SU-DHL-6 (cell line): ENCODE results near the gene ZNF514.

Experiments used
- H2AFZ ChIP-seq: fragments of 200-600 bp; sonication (generic); 2 replicates; pipeline ENCODE4 v1.6.1; 2014; ENCODE audit warnings: low read depth, mild to moderate bottlenecking, moderate library complexity, mixed read lengths, antibody characterized with exemption, low read length; ENCODE audit not compliant: severe bottlenecking
- H3F3A ChIP-seq: fragments of 200-600 bp; shearing (Covaris generic); 2 replicates; pipeline ENCODE4 v1.6.0; 2016; ENCODE audit warnings: antibody characterized with exemption, mild to moderate bottlenecking; ENCODE audit not compliant: insufficient read depth
- H3K27ac ChIP-seq: fragments of 200-600 bp; sonication (generic); 2 replicates; pipeline ENCODE4 v1.5.1; 2016; ENCODE audit warnings: low read depth, mild to moderate bottlenecking, low read length, moderate library complexity, mixed read lengths
- H3K27me3 ChIP-seq: fragments of 200-600 bp; sonication (generic), shearing (Covaris generic); 2 replicates; pipeline ENCODE4 v1.6.0; 2014; ENCODE audit warnings: mild to moderate bottlenecking, low read length
- H3K36me3 ChIP-seq: fragments of 200-600 bp; sonication (generic); 2 replicates; pipeline ENCODE4 v1.6.1; 2014; ENCODE audit warnings: mild to moderate bottlenecking, low read length, mixed read lengths
- H3K4me2 ChIP-seq: fragments of 300-600, 200-600 bp; shearing (Covaris generic), sonication (generic); 2 replicates; pipeline ENCODE4 v1.6.0; 2014; ENCODE audit warnings: low read length, low read depth, mild to moderate bottlenecking; ENCODE audit not compliant: poor library complexity, severe bottlenecking
- H3K4me3 ChIP-seq: fragments of 200-600 bp; sonication (generic); 2 replicates; pipeline ENCODE4 v1.5.1; 2014; ENCODE audit warnings: antibody characterized with exemption, low read length, mild to moderate bottlenecking, mixed read lengths; ENCODE audit not compliant: insufficient read depth, poor library complexity, severe bottlenecking
- H3K79me2 ChIP-seq: fragments of 200-600 bp; sonication (generic); 2 replicates; pipeline ENCODE4 v1.6.1; 2014; ENCODE audit warnings: mild to moderate bottlenecking, low read length, moderate library complexity; ENCODE audit not compliant: insufficient read depth
- H3K9ac ChIP-seq: fragments of 200-600 bp; sonication (generic); 2 replicates; pipeline ENCODE4 v1.7.0; 2014; ENCODE audit warnings: mild to moderate bottlenecking, low read length
- H3K9me2 ChIP-seq: fragments of 200-600 bp; sonication (generic); replicated peaks from 2 replicates; pipeline ENCODE4 v1.6.1; 2014; ENCODE audit warnings: low read length; ENCODE audit not compliant: insufficient read depth
- H3K9me3 ChIP-seq: fragments of 200-600 bp; sonication (generic); 2 replicates; pipeline ENCODE4 v1.6.1; 2014; ENCODE audit warnings: low read length, mixed read lengths; ENCODE audit not compliant: insufficient read depth
- H4K20me1 ChIP-seq: fragments of 200-600 bp; sonication (generic); 2 replicates; pipeline ENCODE4 v1.6.1; 2014; ENCODE audit warnings: low read depth, mild to moderate bottlenecking, antibody characterized with exemption, low read length, moderate library complexity, mixed read lengths
- EZH2phosphoT487 ChIP-seq: fragments of 200-600 bp; sonication (generic), shearing (Covaris generic); conservative IDR thresholded peaks from 2 replicates; pipeline ENCODE4 v1.6.1; 2018; ENCODE audit warnings: mild to moderate bottlenecking, antibody characterized with exemption, low read length, moderate library complexity, mixed read lengths
- TF ChIP-seq, protein P1 (sequence below): fragments of 200-600 bp; sonication (generic); IDR thresholded peaks from one replicate; pipeline ENCODE4 v1.5.1; 2017; ENCODE audit warnings: antibody characterized with exemption, mild to moderate bottlenecking, low read length, moderate library complexity; ENCODE audit not compliant: insufficient read depth, poor library complexity, severe bottlenecking

ZNF514 gene

DNA sequence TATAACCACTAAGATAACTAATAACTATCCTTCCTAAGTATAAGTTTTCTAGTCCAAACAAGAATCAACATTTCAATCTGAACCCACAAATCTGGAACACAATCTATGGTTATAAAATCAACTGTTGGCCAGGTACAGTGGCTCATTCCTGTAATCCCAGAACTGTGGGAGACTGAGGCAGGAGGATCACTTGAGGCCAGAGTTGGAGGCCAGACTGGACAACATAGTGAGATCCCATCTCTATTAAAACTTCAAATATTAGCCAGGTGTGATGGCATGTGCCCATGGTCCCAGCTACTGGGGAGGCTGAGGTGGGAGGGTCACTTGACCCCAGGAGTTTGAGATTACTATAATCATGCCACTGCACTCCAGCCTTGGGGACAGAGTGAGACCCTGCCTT is 49.3 kb downstream of the ZNF514 start:
- no peaks in the 10 kb centered on the region for H3F3A ChIP-seq
- TF ChIP-seq, protein P1, sequence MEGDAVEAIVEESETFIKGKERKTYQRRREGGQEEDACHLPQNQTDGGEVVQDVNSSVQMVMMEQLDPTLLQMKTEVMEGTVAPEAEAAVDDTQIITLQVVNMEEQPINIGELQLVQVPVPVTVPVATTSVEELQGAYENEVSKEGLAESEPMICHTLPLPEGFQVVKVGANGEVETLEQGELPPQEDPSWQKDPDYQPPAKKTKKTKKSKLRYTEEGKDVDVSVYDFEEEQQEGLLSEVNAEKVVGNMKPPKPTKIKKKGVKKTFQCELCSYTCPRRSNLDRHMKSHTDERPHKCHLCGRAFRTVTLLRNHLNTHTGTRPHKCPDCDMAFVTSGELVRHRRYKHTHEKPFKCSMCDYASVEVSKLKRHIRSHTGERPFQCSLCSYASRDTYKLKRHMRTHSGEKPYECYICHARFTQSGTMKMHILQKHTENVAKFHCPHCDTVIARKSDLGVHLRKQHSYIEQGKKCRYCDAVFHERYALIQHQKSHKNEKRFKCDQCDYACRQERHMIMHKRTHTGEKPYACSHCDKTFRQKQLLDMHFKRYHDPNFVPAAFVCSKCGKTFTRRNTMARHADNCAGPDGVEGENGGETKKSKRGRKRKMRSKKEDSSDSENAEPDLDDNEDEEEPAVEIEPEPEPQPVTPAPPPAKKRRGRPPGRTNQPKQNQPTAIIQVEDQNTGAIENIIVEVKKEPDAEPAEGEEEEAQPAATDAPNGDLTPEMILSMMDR, result no peak
- TF ChIP-seq EZH2phosphoT487, result no peak
- no peak overlapping the region for H3K4me2 ChIP-seq
- no peaks in the 10 kb centered on the region for H3K9me2 ChIP-seq
- no peak overlapping the region for H3K4me3 ChIP-seq
- no peak overlapping the region for H3K27ac ChIP-seq
- no peaks in the 10 kb centered on the region for H4K20me1 ChIP-seq
- no peaks in the 10 kb centered on the region for H3K27me3 ChIP-seq
- H3K9me3 ChIP-seq, result no peaks in the 10 kb centered on the region
- 0 out of 2 replicates have a peak, but pooled peaks cover 17% of the 10 kb centered on the region for H3K79me2 ChIP-seq
- H2AFZ ChIP-seq, result no peak overlapping the region
- peaks cover 58% of the 10 kb centered on the region for H3K36me3 ChIP-seq
- H3K9ac ChIP-seq, result no peak overlapping the region

DNA sequence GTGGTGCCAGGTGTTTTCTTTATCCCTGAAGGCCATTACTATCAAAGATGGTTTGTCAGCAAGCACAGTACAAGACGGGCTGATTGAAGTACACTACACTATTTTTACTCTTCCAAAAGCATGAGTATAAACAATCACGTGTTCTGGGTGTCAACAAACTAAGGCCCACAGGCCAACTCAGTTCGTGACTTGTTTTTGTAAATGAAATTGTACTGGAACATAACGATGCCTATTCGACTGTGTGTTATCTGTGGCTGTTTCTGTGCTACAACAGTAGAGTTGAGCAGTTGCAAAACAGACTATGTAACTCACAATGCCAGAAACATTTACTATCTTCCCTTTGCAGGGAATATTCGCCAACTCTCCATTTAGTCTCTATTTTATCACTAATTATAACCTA is 50.4 kb downstream of the ZNF514 start:
- no peak overlapping the region for H3K4me2 ChIP-seq
- no peaks in the 10 kb centered on the region for H4K20me1 ChIP-seq
- H3K27me3 ChIP-seq, result no peaks in the 10 kb centered on the region
- 0 out of 2 replicates have a peak, but pooled peaks cover 14% of the 10 kb centered on the region for H3K79me2 ChIP-seq
- H3K9me3 ChIP-seq, result no peaks in the 10 kb centered on the region
- no peak overlapping the region for H2AFZ ChIP-seq
- H3K9ac ChIP-seq, result no peak overlapping the region
- no peak for TF ChIP-seq EZH2phosphoT487
- TF ChIP-seq, protein P1, result no peak
- H3K4me3 ChIP-seq, result no peak overlapping the region
- no peak overlapping the region for H3K27ac ChIP-seq
- H3F3A ChIP-seq, result no peaks in the 10 kb centered on the region
- H3K9me2 ChIP-seq, result no peaks in the 10 kb centered on the region
- H3K36me3 ChIP-seq, result peaks cover 51% of the 10 kb centered on the region

DNA sequence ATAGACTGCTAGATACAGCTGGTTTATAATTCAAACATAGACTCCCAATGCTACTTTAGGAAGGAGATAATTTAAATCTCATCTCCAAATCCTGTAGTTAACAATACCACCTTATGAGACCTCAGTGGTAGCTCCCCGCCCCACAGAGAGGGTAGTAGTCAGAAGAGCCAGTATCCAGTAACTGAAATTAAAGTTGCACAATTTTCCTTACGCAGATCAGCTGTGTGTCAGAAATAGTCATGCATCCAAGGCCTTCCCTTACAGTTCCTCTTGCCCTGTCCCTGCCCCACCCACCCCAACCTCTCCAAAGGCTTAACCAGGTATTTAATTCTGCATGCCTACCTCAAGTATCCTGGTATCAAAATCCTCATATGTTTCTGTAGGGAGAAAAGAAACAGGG is 53.6 kb downstream of the ZNF514 start:
- Histone ChIP-seq H3K9me3 (no peaks in the 10 kb centered on the region), H3K9ac (no peak overlapping the region), H3F3A (no peaks in the 10 kb centered on the region), H3K36me3 (peaks cover 59% of the 10 kb centered on the region; the same call in 1 of the 2 replicates), H3K4me2 (no peak overlapping the region), H2AFZ (no peak overlapping the region), H3K4me3 (no peak overlapping the region), H3K79me2 (no peaks in the 10 kb centered on the region), H3K9me2 (no peaks in the 10 kb centered on the region), H3K27ac (no peak overlapping the region), H4K20me1 (no peaks in the 10 kb centered on the region), H3K27me3 (no peaks in the 10 kb centered on the region)
- no peak for TF ChIP-seq EZH2phosphoT487
- TF ChIP-seq, protein P1, result no peak
